ENCODE data around the gene LCN15. TPM values are rescaled to one million over a fixed set of nuclear protein-coding genes. Genes with fewer than 3 reads are reported as not detected.
A peak's percentile ranks its signal among the peaks of the same experiment; 100 is the strongest.

LCN15 gene
- total RNA-seq, 2 experiments from 2014 or later, result not detected

GRCh38 chr9:136744773-136745172 is 19.5 kb downstream of the LCN15 start:
- Mint-ChIP-seq H3K4me3 (no peak overlapping the region), H3K4me1 (ENCODE audit: low read depth) (no peaks in the 10 kb centered on the region), H3K27ac (no peak overlapping the region), H3K9me3 (no peaks in the 10 kb centered on the region), H3K27me3 (peaks cover 4% of the 10 kb centered on the region), H3K36me3 (ENCODE audit: low read depth) (no peaks in the 10 kb centered on the region)
- DNase-seq (no peak), ATAC-seq (ENCODE audit: poor library complexity) (no peak)
- no peaks in the 10 kb centered on the region for H3K36me3 ChIP-seq (ENCODE audit: insufficient read depth, low read length)
- H3K27ac ChIP-seq (ENCODE audit: low read depth in 1 of 2, low read length in 2 of 2), result no peak overlapping the region
- H3K4me3 ChIP-seq (ENCODE audit: low read length), result no peak overlapping the region
- ChIA-PET POLR2A (no interaction called here), CTCF (no interaction called here)
- TF ChIP-seq CTCF (IDR thresholded peaks at IDR 0.05), result no peak
- peaks cover 0 to 29% of the 10 kb centered on the region in 2 experiments for H3K9me3 ChIP-seq (ENCODE audit: control insufficient read depth in 1 of 2, insufficient read depth in 1 of 2, low read length in 2 of 2)
- peaks cover 12 to 14% of the 10 kb centered on the region in 2 experiments for H3K27me3 ChIP-seq (ENCODE audit: control insufficient read depth in 1 of 2, insufficient read depth in 2 of 2, low read length in 2 of 2)
- intact Hi-C loops (cut with DNase I, micrococcal nuclease), result no loop called here
- H3K4me1 ChIP-seq (ENCODE audit: insufficient read depth, low read length), result peaks cover 19% of the 10 kb centered on the region

GRCh38 chr9:136743639-136744211 is 20.6 kb downstream of the LCN15 start:
- CTCF ChIA-PET, result no interaction called here
- Mint-ChIP-seq H3K27ac (no peak overlapping the region), H3K9me3 (no peaks in the 10 kb centered on the region), H3K36me3 (ENCODE audit: low read depth) (no peaks in the 10 kb centered on the region), H3K27me3 (peaks cover 4% of the 10 kb centered on the region), H3K4me1 (ENCODE audit: low read depth) (no peaks in the 10 kb centered on the region), H3K4me3 (no peak overlapping the region)
- H3K4me3 ChIP-seq (ENCODE audit: low read length), result no peak overlapping the region
- no peak for TF ChIP-seq CTCF (IDR thresholded peaks at IDR 0.05)
- H3K27ac ChIP-seq (ENCODE audit: low read depth in 1 of 2, low read length in 2 of 2), result no peak overlapping the region
- peaks cover 19% of the 10 kb centered on the region for H3K4me1 ChIP-seq (ENCODE audit: insufficient read depth, low read length)
- no peak for DNase-seq
- peaks cover 9 to 14% of the 10 kb centered on the region in 2 experiments for H3K27me3 ChIP-seq (ENCODE audit: control insufficient read depth in 1 of 2, insufficient read depth in 2 of 2, low read length in 2 of 2)
- intact Hi-C loops (cut with DNase I, micrococcal nuclease), result no loop called here
- peaks cover 0 to 29% of the 10 kb centered on the region in 2 experiments for H3K9me3 ChIP-seq (ENCODE audit: control insufficient read depth in 1 of 2, insufficient read depth in 1 of 2, low read length in 2 of 2)
- POLR2A ChIA-PET, result no interaction called here
- H3K36me3 ChIP-seq (ENCODE audit: insufficient read depth, low read length), result no peaks in the 10 kb centered on the region
- no peak for ATAC-seq (ENCODE audit: poor library complexity)

GRCh38 chr9:136742591-136743391 is 21.5 kb downstream of the LCN15 start, which contains the start of gene LCN10:
LCN10 (minus strand) TSS chr9:136742940; CDS start chr9:136742903, 37 bp downstream.
- Histone ChIP-seq H3K9me3 (ENCODE audit: control insufficient read depth in 1 of 2, insufficient read depth in 1 of 2, low read length in 2 of 2) (peaks cover 0 to 29% of the 10 kb centered on the region in 2 experiments), H3K27me3 (ENCODE audit: control insufficient read depth in 1 of 2, insufficient read depth in 2 of 2, low read length in 2 of 2) (peaks cover 9 to 14% of the 10 kb centered on the region in 2 experiments), H3K4me1 (ENCODE audit: insufficient read depth, low read length) (peaks cover 19% of the 10 kb centered on the region), H3K36me3 (ENCODE audit: insufficient read depth, low read length) (no peaks in the 10 kb centered on the region), H3K4me3 (ENCODE audit: low read length) (peak within 1 kb of the TSS; percentile 47), H3K27ac (ENCODE audit: low read depth in 1 of 2, low read length in 2 of 2) (no peak within 1 kb of the TSS)
- DNase-seq (no peak), ATAC-seq (ENCODE audit: poor library complexity) (no peak)
- H3K9me3 Mint-ChIP-seq, result no peaks in the 10 kb centered on the region
- H3K4me3 Mint-ChIP-seq, result peak within 1 kb of the TSS; percentile 63
- CTCF ChIA-PET, result no interaction called here
- peaks cover 4% of the 10 kb centered on the region for H3K27me3 Mint-ChIP-seq
- H3K36me3 Mint-ChIP-seq (ENCODE audit: low read depth), result no peaks in the 10 kb centered on the region
- intact Hi-C loops (cut with DNase I, micrococcal nuclease), result no loop called here
- H3K27ac Mint-ChIP-seq, result no peak within 1 kb of the TSS
- POLR2A ChIA-PET, result no interaction called here
- no peak for TF ChIP-seq CTCF (IDR thresholded peaks at IDR 0.05)
- no peaks in the 10 kb centered on the region for H3K4me1 Mint-ChIP-seq (ENCODE audit: low read depth)
